Endothelial cell of umbilical vein (primary cell): Measurements from ENCODE around the gene ZNF182. TPM values are rescaled to one million over a fixed set of nuclear protein-coding genes. Genes with fewer than 3 reads are reported as not detected.

ENCODE experiments used
- BruUV-seq: library from RNA; stranded (reverse); fragments of 400-500 nt; replicated peaks from 2 replicates; lab custom pipeline; 2021; lab: Mats Ljungman, UMichigan
- CTCF ChIA-PET: fragments of 300-600, 350-600 bp; sonication (Branson Sonifier 250); formaldehyde crosslinking; loops from one replicate; lab custom pipeline; 2021; ENCODE audit warnings: antibody characterized with exemption, inconsistent platforms; lab: Charles Lee
- POLR2A ChIA-PET: fragments of 300-600, 350-600 bp; sonication (Branson Sonifier 250); formaldehyde crosslinking; loops from one replicate; lab custom pipeline; 2021; ENCODE audit warnings: antibody characterized with exemption, inconsistent platforms; lab: Charles Lee
- DNase-seq: peaks from one replicate; pipeline ENCODE4 v3.0.0-alpha.2; 2011; ENCODE audit warnings: low read depth, low spot score
- FAIRE-seq: peaks from 2 replicates; lab custom pipeline; 2011; peaks lifted over from hg19 to GRCh38; lab: Jason Lieb, UNC
- H2AFZ ChIP-seq: 2 replicates; pipeline ENCODE4 v1.6.0; 2012; ENCODE audit warnings: low read depth, low read length, control low read depth, inconsistent platforms
- H3K27ac ChIP-seq: 2 replicates; pipeline ENCODE4 v1.5.1; 2011; ENCODE audit warnings: low read depth, mild to moderate bottlenecking, control low read depth, low read length, moderate library complexity; ENCODE audit not compliant: insufficient read depth
- H3K27me3 ChIP-seq, 2 experiments: 2 replicates each; pipeline versions ENCODE4 v1.6.0 to v1.6.1; 2011; ENCODE audit warnings: low read length in 2 of 2, mixed read lengths in 1 of 2; ENCODE audit not compliant: control insufficient read depth in 2 of 2, insufficient read depth in 2 of 2
- H3K36me3 ChIP-seq, 2 experiments: 2 replicates in 1 of 2; 3 replicates in 1 of 2; pipeline ENCODE4 v1.5.1; 2011; ENCODE audit warnings: low read length in 2 of 2, mild to moderate bottlenecking in 1 of 2, moderate library complexity in 1 of 2; ENCODE audit not compliant: control insufficient read depth in 2 of 2, insufficient read depth in 2 of 2; ENCODE audit errors: extremely low read depth in 1 of 2
- H3K4me1 ChIP-seq: 3 replicates; pipeline ENCODE4 v1.5.1; 2011; ENCODE audit warnings: mild to moderate bottlenecking, low read length; ENCODE audit not compliant: control insufficient read depth, insufficient read depth; ENCODE audit errors: extremely low read depth
- H3K4me2 ChIP-seq: 2 replicates; pipeline ENCODE4 v1.6.1; 2011; ENCODE audit warnings: low read length, control low read depth, mixed read lengths; ENCODE audit not compliant: insufficient read depth
- H3K4me3 ChIP-seq, 3 experiments: fragments of 200-600 bp in 1 of 3; sonication (generic), shearing (Covaris generic) in 1 of 3; replicated peaks in 1 of 3; 2 replicates each; pipeline ENCODE4 v1.5.1; 2011 to 2016; ENCODE audit warnings: control low read depth in 3 of 3, low read length in 3 of 3, mild to moderate bottlenecking in 2 of 3, inconsistent platforms in 1 of 3, low read depth in 1 of 3, moderate library complexity in 1 of 3; ENCODE audit not compliant: insufficient read depth in 1 of 3
- H3K79me2 ChIP-seq: 2 replicates; pipeline ENCODE4 v1.6.0; 2012; ENCODE audit warnings: low read length, inconsistent platforms; ENCODE audit not compliant: control insufficient read depth, insufficient read depth
- H3K9ac ChIP-seq: replicated peaks from 2 replicates; pipeline ENCODE3; 2011; ENCODE audit warnings: low read length, control low read depth; ENCODE audit not compliant: insufficient read depth; ENCODE audit errors: extremely low read depth
- H3K9me1 ChIP-seq: replicated peaks from 3 replicates; pipeline ENCODE4 v1.6.0; 2011; ENCODE audit warnings: mild to moderate bottlenecking, low read length; ENCODE audit not compliant: control insufficient read depth, insufficient read depth; ENCODE audit errors: extremely low read depth
- H3K9me3 ChIP-seq: replicated peaks from 2 replicates; pipeline ENCODE4 v1.5.1; 2012; ENCODE audit warnings: low read length, inconsistent platforms; ENCODE audit not compliant: control insufficient read depth, insufficient read depth
- H4K20me1 ChIP-seq: replicated peaks from 2 replicates; pipeline ENCODE3; 2011; ENCODE audit warnings: mild to moderate bottlenecking, low read length; ENCODE audit not compliant: control insufficient read depth, insufficient read depth; ENCODE audit errors: extremely low read depth
- CTCF ChIP-seq, 2 donors: IDR thresholded peaks; 1 replicate in 1 of 2; 2 replicates in 1 of 2; pipeline ENCODE4 v1.5.1; 2011; ENCODE audit warnings: low read length in 2 of 2, mild to moderate bottlenecking in 2 of 2, moderate library complexity in 2 of 2, control low read depth in 1 of 2, inconsistent platforms in 1 of 2, low read depth in 1 of 2; ENCODE audit not compliant: insufficient read depth in 1 of 2; ENCODE audit errors: extremely low read depth in 1 of 2
- EZH2 ChIP-seq: IDR thresholded peaks from 2 replicates; pipeline ENCODE4 v1.6.1; 2012; ENCODE audit warnings: borderline replicate concordance, low read depth, mild to moderate bottlenecking, moderate library complexity, low read length, inconsistent platforms; ENCODE audit not compliant: severe bottlenecking
- FOS ChIP-seq: IDR thresholded peaks from 2 replicates; pipeline ENCODE4 v1.6.1; 2011; ENCODE audit warnings: mild to moderate bottlenecking, low read length, moderate library complexity, borderline replicate concordance; ENCODE audit not compliant: insufficient read depth
- GATA2 ChIP-seq: IDR thresholded peaks from 2 replicates; pipeline ENCODE4 v1.7.0; 2011; ENCODE audit warnings: low read depth, mild to moderate bottlenecking, moderate library complexity, mixed read lengths, low read length; ENCODE audit not compliant: insufficient read length, insufficient read depth
- JUN ChIP-seq: IDR thresholded peaks from 2 replicates; pipeline ENCODE4 v1.6.1; 2011; ENCODE audit warnings: borderline replicate concordance, low read depth; ENCODE audit not compliant: insufficient read length, insufficient read depth
- MYC ChIP-seq: IDR thresholded peaks from one replicate; pipeline ENCODE4 v1.6.1; 2011; ENCODE audit warnings: mild to moderate bottlenecking, low read depth, low read length
- POLR2A ChIP-seq: IDR thresholded peaks from 2 replicates; pipeline ENCODE4 v1.6.1; 2012; ENCODE audit warnings: low read depth, mild to moderate bottlenecking, control low read depth, low read length
- POLR2AphosphoS5 ChIP-seq: IDR thresholded peaks from 2 replicates; pipeline ENCODE4 v1.6.1; 2012; ENCODE audit warnings: low read depth, mild to moderate bottlenecking, control low read depth, low read length, moderate library complexity; ENCODE audit not compliant: insufficient read depth
- dilution Hi-C: fragments of 300-500 bp; cut with MboI; formaldehyde crosslinking; loops from one replicate; pipeline ENCODE4 v1.15.0; 2019; ENCODE audit warnings: low sequenced_read_pairs; ENCODE audit not compliant: extremely low pct_ligation_motif_present
- intact Hi-C: fragments of 100-400 bp; cut with micrococcal nuclease; formaldehyde crosslinking; loops from one replicate; pipeline ENCODE4 v1.10.0; 2022
- polyA plus RNA-seq, 4 experiments: library from polyadenylated mRNA; depleted of rRNA in 3 of 4; stranded (reverse) in 3 of 4; unstranded in 1 of 4; fragments of >200 nt; gene quantifications; 2 replicates each; pipeline versions ENCODE4 v1.2.1 to v1.2.3, GENCODE V29; 2011 to 2012; ENCODE audit warnings: missing spikeins in 1 of 4
- total RNA-seq: library from RNA; stranded (reverse); gene quantifications from 2 replicates; pipeline ENCODE4 v1.2.3, GENCODE V29; 2021
- TF ChIP-seq, protein P1 (sequence below): IDR thresholded peaks from 2 replicates; pipeline ENCODE4 v1.6.1; 2011; ENCODE audit not compliant: insufficient read depth, insufficient read length

ZNF182 gene
- total and polyA plus RNA-seq, 2 donors (not counting 3 experiments of a cell fraction or from before 2014, with no cell fraction given): 0.90 to 3.9 TPM

- CTCF ChIA-PET: no interaction called here
Measured at GRCh38 chrX:48022100-48022499, 18.3 kb upstream of the ZNF182 start.

More at GRCh38 chrX:48022100-48022499, 18.3 kb upstream of the ZNF182 start:
- Histone ChIP-seq H3K4me1 (peaks cover 4% of the 10 kb centered on the region), H3K36me3 (no peaks in the 10 kb centered on the region), H2AFZ (no peak overlapping the region), H3K4me3 (no peak overlapping the region), H3K9me3 (no peaks in the 10 kb centered on the region), H3K27me3 (no peaks in the 10 kb centered on the region), H3K79me2 (no peaks in the 10 kb centered on the region), H3K9me1 (no peaks in the 10 kb centered on the region), H3K4me2 (no peak overlapping the region), H4K20me1 (no peaks in the 10 kb centered on the region), H3K27ac (no peak overlapping the region), H3K9ac (no peak overlapping the region)
- BruUV-seq: no TSS peak
- intact Hi-C loops (no loop called here), dilution Hi-C loops (no loop called here)
- POLR2A ChIA-PET: no interaction called here
- FAIRE-seq (no peak), DNase-seq (no peak)
- TF ChIP-seq MYC: no peak
- TF ChIP-seq EZH2: no peak
- TF ChIP-seq, protein P1, sequence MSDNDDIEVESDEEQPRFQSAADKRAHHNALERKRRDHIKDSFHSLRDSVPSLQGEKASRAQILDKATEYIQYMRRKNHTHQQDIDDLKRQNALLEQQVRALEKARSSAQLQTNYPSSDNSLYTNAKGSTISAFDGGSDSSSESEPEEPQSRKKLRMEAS: no peak
- no peak for TF ChIP-seq POLR2AphosphoS5
- no peak for TF ChIP-seq POLR2A
- TF ChIP-seq FOS: no peak
- no peak for TF ChIP-seq GATA2
- TF ChIP-seq CTCF (IDR thresholded peaks at IDR 0.05; ENCODE audit: extremely low read depth in 1 of 2, insufficient read depth in 1 of 2, low read depth in 1 of 2, low read length in 2 of 2): no peak
- TF ChIP-seq JUN: no peak
